DMS 273 (cell line): ENCODE results near the gene RAD50.

Experiments
- DNase-seq: peaks from one replicate; lab custom pipeline; 2025; ENCODE audit not compliant: unreplicated experiment; lab: John Stamatoyannopoulos, UW

The RAD50 gene

GRCh38 chr5:132692632-132692967 lies 135.8 kb downstream of the RAD50 start:
- DNase-seq = no peak
